ENCODE results near the gene ELOB. TPM values are rescaled to one million over a fixed set of nuclear protein-coding genes. Genes with fewer than 3 reads are reported as not detected.

Gene ELOB
- total and polyA plus RNA-seq, 2 of the 13 experiments (the other 11 are each of a cell fraction or from before 2014, with no cell fraction given), result 208 to 225 TPM

DNA sequence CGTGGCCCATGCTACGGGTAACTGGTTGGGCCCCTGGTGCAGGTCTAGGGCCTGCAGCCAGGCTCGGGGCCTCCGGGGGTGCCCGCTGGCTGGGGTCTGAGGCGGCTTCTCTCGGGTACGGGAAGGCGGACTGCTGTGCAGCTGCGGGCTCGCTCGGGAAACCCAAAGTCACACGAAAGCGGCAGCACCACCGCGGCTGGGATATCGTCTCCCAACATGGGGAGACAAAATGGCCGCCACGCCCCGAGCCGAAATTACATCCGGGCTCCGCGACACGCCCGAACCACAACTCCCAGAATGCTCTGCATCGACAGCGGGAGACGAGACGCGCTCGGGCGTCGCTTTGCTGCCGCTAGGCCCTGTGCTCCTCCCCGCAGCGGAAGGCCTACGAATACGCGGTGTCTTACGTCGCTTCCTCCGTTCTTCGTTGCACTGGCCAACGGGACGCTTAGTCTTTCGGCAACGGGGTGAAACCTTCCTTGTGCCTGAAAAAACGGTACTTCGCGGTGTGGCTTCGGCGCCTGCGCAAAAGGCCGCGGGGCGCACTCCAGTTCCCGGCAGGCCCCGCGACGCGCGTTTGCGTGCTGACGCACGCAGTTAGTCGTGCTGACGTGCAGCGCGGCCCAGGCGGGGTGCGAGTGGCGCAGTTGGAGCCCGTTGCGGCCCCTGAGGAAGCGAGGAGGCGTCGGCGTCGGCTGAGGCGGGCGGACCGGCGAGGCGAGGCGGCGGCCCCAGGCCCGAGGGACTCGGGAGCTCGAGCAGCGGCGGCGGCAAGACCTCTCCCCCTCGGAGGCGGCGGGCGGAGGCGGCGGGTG is 24.8 kb downstream of the ELOB start, which contains the start of gene SRRM2 (continued):
- TF ChIP-seq, protein P1, sequence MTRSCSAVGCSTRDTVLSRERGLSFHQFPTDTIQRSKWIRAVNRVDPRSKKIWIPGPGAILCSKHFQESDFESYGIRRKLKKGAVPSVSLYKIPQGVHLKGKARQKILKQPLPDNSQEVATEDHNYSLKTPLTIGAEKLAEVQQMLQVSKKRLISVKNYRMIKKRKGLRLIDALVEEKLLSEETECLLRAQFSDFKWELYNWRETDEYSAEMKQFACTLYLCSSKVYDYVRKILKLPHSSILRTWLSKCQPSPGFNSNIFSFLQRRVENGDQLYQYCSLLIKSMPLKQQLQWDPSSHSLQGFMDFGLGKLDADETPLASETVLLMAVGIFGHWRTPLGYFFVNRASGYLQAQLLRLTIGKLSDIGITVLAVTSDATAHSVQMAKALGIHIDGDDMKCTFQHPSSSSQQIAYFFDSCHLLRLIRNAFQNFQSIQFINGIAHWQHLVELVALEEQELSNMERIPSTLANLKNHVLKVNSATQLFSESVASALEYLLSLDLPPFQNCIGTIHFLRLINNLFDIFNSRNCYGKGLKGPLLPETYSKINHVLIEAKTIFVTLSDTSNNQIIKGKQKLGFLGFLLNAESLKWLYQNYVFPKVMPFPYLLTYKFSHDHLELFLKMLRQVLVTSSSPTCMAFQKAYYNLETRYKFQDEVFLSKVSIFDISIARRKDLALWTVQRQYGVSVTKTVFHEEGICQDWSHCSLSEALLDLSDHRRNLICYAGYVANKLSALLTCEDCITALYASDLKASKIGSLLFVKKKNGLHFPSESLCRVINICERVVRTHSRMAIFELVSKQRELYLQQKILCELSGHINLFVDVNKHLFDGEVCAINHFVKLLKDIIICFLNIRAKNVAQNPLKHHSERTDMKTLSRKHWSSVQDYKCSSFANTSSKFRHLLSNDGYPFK (CRISPR knock-in tag; IDR thresholded peaks at IDR 0.05; ENCODE audit: borderline replicate concordance), result peak; percentile 92; the same call in 1 of the 2 replicates
- TF ChIP-seq XRCC5 (optimal IDR thresholded peaks at IDR 0.05; ENCODE audit: low read length) (no peak), FOXC1 (CRISPR knock-in tag; IDR thresholded peaks at IDR 0.05; ENCODE audit: borderline replicate concordance) (peak; percentile 88; the same call in 1 of the 2 replicates), ZNF674 (CRISPR knock-in tag; IDR thresholded peaks at IDR 0.05; ENCODE audit: low read depth) (0 out of 2 replicates have a peak, but pooled peaks have one; percentile 54), FOXA1 (IDR thresholded peaks at IDR 0.05) (no peak), FOXA1 (CRISPR knock-in tag; IDR thresholded peaks at IDR 0.05) (no peak), KDM5A (IDR thresholded peaks at IDR 0.05; ENCODE audit: borderline replicate concordance, low read length) (peak; percentile 48; the same call in 1 of the 2 replicates), ARNT (IDR thresholded peaks at IDR 0.05) (no peak), ZNF660 (CRISPR knock-in tag; IDR thresholded peaks at IDR 0.05; ENCODE audit: borderline replicate concordance, low read depth) (no peak), CHD2 (IDR thresholded peaks at IDR 0.05; ENCODE audit: low read depth, low read length) (no peak), ZNF703 (CRISPR knock-in tag; IDR thresholded peaks at IDR 0.05; ENCODE audit: borderline replicate concordance) (no peak; the same call in 1 of the 2 replicates), ELF4 (CRISPR knock-in tag; IDR thresholded peaks at IDR 0.05; ENCODE audit: borderline replicate concordance) (no peak; the same call in 1 of the 2 replicates), CHCHD3 (CRISPR knock-in tag; IDR thresholded peaks at IDR 0.05) (peak; percentile 59; the same call in 1 of the 2 replicates), AGO1 (IDR thresholded peaks at IDR 0.05; ENCODE audit: low read depth, low read length, poor library complexity, severe bottlenecking) (no peak), NFYB (CRISPR knock-in tag; IDR thresholded peaks at IDR 0.05) (0 out of 2 replicates have a peak, but pooled peaks have one; percentile 18), ZNF83 (CRISPR knock-in tag; IDR thresholded peaks at IDR 0.05; ENCODE audit: borderline replicate concordance) (no peak)
- TF ChIP-seq, protein P2, sequence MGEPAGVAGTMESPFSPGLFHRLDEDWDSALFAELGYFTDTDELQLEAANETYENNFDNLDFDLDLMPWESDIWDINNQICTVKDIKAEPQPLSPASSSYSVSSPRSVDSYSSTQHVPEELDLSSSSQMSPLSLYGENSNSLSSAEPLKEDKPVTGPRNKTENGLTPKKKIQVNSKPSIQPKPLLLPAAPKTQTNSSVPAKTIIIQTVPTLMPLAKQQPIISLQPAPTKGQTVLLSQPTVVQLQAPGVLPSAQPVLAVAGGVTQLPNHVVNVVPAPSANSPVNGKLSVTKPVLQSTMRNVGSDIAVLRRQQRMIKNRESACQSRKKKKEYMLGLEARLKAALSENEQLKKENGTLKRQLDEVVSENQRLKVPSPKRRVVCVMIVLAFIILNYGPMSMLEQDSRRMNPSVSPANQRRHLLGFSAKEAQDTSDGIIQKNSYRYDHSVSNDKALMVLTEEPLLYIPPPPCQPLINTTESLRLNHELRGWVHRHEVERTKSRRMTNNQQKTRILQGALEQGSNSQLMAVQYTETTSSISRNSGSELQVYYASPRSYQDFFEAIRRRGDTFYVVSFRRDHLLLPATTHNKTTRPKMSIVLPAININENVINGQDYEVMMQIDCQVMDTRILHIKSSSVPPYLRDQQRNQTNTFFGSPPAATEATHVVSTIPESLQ (CRISPR knock-in tag; conservative IDR thresholded peaks at IDR 0.05), result no peak
- TF ChIP-seq, protein P3, sequence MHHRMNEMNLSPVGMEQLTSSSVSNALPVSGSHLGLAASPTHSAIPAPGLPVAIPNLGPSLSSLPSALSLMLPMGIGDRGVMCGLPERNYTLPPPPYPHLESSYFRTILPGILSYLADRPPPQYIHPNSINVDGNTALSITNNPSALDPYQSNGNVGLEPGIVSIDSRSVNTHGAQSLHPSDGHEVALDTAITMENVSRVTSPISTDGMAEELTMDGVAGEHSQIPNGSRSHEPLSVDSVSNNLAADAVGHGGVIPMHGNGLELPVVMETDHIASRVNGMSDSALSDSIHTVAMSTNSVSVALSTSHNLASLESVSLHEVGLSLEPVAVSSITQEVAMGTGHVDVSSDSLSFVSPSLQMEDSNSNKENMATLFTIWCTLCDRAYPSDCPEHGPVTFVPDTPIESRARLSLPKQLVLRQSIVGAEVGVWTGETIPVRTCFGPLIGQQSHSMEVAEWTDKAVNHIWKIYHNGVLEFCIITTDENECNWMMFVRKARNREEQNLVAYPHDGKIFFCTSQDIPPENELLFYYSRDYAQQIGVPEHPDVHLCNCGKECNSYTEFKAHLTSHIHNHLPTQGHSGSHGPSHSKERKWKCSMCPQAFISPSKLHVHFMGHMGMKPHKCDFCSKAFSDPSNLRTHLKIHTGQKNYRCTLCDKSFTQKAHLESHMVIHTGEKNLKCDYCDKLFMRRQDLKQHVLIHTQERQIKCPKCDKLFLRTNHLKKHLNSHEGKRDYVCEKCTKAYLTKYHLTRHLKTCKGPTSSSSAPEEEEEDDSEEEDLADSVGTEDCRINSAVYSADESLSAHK (CRISPR knock-in tag; IDR thresholded peaks at IDR 0.05; ENCODE audit: borderline replicate concordance), result no peak
- TF ChIP-seq, protein P4, sequence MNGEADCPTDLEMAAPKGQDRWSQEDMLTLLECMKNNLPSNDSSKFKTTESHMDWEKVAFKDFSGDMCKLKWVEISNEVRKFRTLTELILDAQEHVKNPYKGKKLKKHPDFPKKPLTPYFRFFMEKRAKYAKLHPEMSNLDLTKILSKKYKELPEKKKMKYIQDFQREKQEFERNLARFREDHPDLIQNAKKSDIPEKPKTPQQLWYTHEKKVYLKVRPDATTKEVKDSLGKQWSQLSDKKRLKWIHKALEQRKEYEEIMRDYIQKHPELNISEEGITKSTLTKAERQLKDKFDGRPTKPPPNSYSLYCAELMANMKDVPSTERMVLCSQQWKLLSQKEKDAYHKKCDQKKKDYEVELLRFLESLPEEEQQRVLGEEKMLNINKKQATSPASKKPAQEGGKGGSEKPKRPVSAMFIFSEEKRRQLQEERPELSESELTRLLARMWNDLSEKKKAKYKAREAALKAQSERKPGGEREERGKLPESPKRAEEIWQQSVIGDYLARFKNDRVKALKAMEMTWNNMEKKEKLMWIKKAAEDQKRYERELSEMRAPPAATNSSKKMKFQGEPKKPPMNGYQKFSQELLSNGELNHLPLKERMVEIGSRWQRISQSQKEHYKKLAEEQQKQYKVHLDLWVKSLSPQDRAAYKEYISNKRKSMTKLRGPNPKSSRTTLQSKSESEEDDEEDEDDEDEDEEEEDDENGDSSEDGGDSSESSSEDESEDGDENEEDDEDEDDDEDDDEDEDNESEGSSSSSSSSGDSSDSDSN (CRISPR knock-in tag; IDR thresholded peaks at IDR 0.05), result peak; percentile 79; the same call in 1 of the 2 replicates

Measured in HepG2 (cell line).